ENCODE results near the gene MIEF2.
"Not testable (repeated sequence)": the region's sequence is repeated elsewhere in the genome, so short reads cannot be mapped to it uniquely, and the experiment has no call there.

The MIEF2 gene, protein sequence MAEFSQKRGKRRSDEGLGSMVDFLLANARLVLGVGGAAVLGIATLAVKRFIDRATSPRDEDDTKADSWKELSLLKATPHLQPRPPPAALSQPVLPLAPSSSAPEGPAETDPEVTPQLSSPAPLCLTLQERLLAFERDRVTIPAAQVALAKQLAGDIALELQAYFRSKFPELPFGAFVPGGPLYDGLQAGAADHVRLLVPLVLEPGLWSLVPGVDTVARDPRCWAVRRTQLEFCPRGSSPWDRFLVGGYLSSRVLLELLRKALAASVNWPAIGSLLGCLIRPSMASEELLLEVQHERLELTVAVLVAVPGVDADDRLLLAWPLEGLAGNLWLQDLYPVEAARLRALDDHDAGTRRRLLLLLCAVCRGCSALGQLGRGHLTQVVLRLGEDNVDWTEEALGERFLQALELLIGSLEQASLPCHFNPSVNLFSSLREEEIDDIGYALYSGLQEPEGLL
- total RNA-seq: 7.2 to 12.1 (median 8.4) reads per million in 4 donors

DNA sequence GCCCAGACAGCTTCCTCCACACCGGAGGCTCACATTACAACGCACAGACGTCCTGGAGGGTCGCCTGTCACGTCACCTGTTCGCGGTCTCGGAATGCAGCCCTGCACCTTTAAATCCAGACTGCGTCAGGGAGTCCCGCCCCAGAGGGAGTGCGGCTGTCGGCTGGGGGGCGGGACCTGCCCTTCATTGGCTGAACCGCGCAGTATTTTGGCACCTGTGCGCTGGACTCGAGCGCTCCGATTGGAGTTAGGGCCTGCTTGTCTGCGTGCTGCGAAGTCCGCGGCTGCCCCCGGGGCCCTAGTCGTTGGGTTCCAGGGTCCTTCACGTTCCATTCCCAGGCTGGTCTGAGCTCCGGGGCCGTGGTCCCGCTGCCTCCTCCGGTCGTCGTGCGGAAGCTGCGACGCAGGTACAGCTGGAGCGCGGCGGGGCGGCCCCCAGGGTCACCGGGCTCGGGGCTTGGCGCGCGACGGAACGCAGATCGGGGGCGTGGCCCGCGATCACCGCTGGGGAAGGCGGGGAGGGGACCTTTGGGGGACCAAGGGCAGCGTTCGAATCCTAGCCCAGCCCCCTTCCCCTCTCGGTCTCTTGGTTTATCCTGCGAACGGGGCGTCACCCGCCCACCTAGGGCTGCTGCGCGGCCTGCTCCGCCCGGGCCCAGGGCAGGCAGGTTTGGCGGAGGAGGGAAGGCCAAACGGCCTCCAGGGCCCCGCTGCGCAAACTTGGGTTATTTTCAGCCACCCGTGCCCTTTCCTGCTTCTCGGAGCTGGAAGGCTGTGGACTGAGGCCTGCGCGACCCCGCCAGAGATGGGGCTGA lies at the start of gene MIEF2:
Gene MIEF2, plus strand, starts transcription at position 331 of the 814 bp plus-strand sequence. CDS start 2,059 bp downstream, outside the sequence.
- DNase-seq: peak; percentile 85 to 94 (median 88)

DNA sequence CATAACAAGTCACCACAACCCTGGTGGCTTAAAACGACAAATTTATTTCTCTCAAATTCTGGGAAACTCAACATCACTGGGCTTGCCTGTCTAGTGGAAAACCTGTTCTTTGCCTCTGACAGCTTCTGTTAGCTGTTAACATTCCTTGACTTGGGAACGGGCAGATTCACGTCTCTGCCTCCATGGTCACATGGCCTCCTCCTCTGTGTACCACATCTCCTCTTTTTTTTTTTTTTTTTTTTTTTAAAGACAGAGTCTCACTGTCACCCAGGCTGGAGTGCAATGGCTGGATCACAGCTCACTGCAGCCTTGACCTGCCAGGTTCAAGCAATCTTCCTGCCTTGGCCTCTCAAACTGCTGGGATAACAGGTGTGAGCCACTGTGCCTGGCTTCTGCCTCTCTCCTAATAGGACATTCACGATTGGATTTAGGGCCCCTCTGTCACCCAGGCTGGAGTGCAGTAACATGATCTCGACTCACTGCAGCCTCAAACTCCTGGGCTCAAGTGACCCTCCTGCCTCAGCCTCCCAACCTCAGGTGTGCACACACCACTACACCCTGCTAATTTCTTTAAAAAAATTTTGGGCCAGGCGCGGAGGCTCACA lies 46.7 kb upstream of the MIEF2 start:
- DNase-seq: no peak

DNA sequence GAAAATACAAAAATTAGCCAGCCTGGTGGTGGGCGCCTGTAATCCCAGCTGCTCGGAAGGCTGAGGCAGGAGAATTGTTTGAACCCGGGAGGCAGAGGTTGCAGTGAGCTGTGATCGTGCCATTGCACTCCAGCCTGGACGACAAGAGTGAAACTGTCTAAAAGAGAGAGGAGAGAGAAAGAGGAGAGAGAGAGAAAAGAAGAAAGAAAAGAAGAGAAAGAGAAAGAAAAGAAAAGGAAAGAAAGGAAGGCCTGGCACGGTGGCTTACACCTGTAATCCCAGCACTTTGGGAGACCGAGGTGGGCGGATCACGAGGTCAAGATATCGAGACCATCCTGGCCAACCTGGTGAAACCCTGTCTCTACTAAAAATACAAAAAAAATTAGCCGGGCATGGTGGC lies 43.6 kb upstream of the MIEF2 start:
- DNase-seq: not testable (repeated sequence)

DNA sequence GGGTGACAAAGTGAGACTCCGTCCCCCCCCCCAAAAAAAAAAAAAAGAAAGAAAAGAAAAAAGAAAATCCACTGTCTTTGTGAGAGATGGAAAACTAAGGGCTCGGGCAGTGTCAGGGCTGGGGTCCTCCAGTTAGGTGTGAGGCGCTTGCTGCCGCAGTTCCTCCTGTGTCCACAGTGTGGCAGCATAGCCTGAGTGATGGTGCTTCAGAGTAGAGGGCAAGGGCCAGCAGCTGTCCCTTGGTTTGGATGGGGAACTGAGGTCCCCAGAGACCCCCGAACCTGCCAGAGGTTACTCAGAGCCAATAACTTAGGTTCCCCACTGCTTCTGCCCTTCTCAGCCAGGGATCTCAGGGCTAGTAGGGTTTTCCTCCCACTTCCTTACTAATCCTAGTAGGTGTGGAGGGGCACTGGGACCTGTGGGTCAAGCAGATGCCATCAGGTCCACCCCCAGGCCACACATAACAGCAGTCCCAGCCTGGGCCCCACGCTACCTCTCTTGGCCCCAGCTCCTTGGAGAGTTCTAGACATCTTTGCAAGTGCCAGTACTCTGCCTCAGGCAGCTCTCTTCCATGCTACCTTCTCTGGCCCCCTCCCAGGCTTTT lies 42.9 kb upstream of the MIEF2 start:
- DNase-seq: peak; percentile 49 to 66 (median 54)

DNA sequence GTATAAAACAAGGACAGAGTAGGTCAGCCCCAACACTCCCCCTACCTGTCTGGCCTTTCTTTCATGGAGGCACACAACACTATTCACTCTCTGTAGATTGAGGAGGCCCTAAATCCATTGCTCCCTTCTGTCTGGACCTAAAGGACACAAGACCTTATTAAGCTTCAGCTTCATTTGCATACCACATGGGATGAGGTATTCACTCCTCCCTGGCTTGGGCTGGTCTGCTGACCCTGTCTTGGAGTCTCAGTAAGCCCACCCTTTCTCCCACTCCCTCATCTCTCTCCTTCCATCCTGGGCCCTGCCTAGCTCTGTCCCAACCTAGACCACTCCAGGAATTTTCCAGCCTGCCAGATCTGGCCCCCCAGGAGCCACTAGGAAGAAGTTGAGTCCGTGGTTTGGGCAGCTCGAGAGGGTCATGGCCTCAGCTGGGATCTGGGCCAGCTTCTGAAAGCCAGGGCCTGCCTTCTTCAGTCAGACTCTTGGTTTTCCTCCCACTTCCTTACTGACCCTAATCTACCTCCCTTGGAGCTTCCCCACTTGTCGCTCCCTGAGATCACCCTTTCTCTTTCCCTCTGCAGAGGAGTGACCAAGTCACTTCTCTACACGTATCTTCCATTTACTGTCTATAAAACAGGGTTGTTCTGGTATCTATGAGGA lies 41.6 kb upstream of the MIEF2 start:
- no peak for DNase-seq

DNA sequence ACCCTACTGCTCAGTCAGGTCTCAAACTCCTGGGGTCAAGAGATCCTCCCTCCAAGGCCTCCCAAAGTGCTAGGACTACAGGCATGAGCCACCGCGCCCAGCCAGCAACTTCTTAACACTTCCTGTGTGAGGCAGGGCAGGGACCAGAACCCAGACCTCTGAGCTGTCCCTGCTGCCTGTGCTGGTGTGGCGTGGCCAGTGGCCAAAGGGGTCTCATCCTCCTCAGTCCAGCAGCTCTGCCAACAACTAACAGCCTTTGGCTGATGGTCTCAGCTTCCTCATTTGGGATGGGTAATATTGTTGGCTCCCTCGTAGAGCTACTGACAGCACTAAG lies 36.4 kb upstream of the MIEF2 start:
- DNase-seq: no peak

DNA sequence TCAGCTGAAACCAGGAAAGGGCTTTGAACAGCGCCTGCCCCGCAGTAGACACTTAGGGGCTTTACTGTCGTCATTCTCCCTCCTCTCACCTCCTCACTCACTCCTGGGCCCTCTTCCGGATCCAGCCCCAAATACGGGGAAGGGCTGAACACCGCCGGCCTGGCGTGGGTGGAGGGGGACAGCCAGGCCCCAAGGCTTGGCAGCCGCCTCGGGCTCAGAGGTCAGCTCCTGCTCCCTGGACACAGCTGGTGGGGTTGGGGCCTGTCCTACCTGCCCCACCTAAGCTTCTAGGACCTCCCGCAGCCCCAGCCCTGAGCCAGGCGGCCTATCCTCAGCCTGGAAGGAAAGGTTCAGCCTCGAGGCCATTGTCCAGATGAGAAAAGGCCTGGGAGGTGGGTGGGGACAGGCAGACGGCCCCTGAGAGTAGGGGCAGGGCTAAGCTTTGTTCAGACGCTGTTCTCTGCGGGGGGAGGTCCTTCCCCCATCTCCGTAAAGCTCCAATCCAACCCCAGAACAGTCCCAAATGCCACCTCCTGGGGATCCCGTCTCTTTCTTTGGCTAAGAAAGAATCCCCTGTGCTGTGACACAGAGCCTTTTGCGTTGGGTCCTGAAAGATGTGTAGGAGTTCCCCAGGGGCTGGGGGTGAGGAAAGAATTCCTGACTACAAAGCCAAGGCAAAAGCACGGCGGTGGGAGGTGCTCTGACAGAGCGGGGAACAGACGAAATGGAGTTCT lies 35.9 kb upstream of the MIEF2 start:
- DNase-seq: no peak

DNA sequence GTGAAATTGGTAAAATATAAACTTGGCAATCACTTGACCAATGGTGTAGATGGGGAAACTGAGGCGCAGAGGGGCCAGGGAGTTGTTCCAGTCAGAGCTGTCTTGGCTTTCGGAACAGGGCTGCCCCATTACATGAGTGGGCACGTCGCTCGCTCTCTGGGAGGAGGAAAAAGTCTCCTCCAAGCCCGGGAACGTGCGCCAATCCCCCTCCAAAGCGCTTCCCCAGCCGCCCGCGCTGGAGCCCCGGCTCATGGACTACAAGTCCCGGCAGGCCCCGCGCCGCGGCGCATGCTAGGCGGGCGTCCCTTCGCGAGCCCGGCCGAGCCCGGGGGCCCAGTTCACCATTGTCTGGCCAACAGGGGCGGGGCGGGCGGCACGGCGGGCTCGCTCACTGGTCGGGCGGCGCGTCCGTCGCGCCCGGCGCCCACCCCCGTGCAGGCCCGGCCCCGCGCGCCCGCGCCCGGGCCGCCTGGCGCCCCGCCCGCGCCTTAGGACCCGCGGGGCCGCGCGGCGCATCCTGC lies 35.3 kb upstream of the MIEF2 start, which contains the start of gene LLGL1:
Gene LLGL1, plus strand, starts transcription at position 515 of the 521 bp plus-strand sequence. CDS start 48 bp downstream, outside the sequence.
- peak; percentile 92 to 97 (median 94) for DNase-seq

DNA sequence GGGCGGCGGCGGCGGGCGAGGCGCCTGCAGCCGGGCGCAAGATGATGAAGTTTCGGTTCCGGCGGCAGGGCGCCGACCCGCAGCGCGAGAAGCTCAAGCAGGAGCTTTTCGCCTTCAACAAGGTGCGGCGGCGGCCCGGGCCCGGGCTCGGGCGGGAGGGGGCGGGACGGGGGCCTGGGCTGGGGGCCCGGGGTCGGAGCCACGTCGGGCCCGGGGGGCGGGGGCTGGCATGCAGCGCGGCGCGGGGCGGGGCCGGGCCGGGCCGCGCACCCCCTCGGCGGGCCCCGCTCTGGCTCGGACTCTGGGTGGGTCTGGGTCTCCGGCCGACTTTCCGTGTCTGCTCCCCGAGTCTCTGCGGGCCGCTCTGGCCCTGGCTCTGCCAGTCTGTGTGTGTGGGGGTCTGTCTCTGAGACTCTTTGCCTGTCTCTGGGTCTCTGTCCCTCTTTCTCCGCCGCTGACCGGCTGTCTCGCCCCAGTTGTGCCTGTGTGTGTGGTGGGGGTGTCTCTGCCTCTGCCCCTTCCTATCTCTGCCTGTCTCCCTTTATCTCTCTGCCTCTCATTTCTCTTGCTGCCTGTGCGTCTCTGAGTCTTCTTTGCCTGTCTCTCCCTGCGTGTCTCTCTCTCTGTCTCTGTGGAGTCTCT lies 34.7 kb upstream of the MIEF2 start:
- peak in 1 of 5 donors; percentile 20 for DNase-seq

DNA sequence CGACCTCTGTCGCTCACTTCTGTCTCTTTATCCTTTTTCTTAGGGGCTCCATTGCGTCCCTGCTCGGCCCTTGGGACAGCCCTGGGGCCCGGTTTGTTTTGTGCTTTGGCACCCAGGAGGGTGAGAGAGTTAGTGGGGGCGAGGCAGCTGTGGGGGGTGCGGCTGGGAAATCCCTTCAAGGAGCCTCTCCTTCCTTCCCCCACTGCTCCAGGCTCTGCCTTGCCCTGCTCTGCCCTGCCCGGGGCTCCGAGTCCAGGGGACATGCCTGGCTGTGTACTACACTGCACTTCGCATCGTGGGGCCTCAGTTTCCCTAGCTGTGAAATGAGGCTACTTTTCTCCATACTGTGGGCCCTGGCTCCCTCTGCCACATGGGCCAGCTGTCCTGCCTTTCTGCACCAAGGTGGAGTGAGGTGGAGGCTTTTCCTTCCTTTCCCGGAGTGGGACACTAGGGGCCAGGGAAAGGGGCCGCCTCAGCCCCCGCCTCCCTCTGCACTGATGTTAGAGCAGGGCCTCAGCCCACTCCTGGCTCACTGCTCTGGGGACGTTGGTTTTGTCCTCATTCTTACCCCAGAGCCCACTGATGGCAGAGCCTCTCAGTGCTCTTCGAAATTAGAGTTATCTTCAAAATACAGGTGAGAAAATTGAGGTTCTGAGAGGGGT lies 34.0 kb upstream of the MIEF2 start:
- no peak for DNase-seq

DNA sequence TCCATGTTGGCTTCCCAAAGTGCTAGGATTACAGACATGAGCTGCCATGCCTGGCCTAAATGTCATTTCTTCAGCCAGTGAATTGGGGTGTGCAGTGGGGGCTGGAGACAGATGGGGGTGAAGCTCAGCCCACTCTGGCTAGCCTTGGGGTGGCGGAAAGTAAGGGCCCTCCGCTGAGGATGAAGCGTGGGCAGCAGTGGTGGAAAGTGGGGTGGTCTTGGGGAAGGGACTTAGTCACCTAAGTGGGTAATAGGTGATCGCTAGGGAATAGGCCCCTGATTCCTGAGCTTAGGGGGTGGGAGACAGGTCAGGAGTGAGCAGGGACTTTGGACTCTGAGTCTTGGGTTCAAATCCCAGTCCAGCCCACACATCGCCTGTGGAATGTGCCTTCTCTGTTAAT lies 32.8 kb upstream of the MIEF2 start:
- no peak for DNase-seq

DNA sequence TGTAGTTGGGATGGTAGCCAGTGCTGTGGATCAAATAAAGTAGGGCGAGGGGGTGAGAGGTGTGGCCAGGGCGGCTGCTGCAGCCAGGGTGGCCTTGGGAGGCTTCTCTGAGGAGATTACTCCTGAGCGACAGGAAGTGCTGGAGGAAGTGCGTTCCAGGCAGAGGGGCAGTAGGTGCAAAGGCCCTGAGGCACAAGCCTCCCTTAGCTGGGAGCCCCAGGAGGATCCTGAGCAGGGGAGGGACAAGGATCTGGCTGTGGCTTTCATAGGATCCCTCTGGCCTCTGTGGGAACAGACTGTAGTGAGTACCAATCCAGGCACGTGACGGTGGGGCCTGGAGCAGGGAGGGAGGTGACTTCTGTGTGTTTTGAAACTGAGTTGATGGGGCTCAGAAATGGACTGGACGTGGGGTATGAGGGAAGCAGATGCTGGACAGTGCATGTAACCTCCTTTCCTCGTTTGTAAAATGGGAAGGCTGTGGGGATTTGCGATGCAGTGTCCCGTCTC lies 32.2 kb upstream of the MIEF2 start:
- no peak for DNase-seq

DNA sequence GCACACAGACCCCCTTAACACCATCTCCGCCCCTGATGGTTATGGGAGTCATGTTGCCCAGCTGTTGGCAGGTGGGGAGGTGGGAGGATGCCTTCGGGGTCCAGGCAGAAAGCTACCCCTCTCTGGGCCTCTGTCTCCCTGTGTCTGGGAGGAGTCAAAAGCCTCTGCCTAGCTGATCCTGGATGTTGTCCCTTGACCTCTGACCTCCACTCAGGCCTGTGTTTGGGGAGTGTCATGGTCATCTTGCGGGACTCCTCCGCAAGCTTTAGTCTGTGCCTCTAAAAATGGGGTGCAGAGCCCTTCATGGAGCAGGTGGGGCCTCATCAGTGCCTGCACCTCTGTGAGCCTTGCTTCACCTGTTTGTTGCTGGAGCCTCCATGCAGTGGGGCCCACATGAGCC lies 31.2 kb upstream of the MIEF2 start:
- no peak for DNase-seq

DNA sequence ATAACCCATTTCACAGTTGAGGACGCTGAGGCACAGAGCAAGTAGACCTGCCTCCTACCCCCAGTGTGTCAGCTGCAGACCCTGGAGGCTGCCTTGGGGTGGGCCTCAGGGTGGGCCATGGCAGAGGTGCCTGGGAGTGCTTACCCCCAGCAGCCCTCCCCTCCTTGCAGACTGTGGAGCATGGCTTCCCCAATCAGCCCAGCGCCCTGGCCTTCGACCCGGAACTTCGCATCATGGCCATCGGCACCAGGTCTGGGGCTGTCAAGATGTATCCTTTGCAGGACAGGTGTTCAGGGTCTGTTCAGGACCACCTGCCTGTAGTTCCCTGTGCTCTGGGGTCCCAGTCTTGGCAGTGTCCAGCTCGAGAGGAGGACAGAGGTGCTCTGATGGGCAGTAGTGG lies 30.7 kb upstream of the MIEF2 start:
- no peak for DNase-seq

DNA sequence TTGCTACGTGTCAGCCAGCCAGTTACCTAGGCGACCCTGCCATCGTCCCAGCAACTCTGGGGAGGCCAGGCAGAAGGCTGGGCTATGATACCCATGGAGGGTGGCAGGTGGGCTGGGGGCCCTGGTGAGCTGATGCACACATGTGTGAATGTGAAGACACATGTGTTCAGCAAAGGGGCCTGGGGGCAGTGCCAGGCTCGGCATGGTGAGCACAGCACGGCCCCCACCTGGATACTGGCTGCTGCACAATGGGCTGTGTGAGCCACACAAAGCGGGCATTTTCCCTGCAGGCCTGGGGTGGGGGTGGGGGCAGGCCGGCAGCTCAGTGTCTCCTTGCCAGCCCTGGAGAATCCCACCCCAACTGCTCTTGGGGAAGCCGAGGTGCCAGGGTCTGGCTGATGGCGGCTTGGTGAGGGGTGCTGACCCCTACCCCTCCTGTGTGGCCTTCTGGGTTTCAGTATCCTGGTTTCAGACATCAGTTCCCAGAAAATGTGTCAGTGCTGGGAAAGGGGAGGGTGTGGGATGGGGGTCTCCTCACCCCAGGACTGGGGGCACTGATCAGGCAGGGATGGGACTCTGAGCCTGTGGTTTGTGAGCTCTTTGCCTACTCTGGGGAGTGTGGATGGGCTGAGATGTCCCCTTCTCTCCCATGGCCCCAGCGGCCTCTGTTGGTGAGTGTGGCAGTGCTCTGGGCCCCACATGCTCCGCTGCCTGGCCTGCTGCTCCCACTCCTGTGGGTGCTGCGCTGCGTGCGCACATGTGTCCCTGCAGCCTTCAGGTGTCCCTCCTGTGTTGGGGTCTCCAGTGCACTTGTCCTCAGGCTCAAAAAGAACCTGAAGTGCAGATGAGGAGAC lies 29.9 kb upstream of the MIEF2 start:
- DNase-seq: no peak

DNA sequence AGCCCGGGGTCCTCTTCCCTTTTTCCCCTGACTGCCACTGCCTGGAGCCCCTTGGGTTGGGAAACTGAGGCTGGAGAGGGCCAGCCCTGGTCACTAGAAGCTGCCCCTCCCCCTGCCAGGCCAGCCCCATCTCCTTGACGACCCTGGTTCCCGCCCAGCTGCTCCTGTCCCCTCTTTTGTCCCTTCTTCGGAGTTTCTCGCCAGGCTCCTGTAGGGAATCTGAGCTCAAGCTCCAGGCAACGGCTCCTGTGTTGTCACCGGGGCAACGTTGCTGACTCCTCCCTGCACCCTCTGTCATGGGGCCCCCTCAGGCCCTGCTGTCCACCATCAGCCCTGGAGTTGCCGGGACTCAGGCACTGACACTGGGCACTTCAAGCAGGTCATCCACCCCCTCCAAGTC lies 29.3 kb upstream of the MIEF2 start:
- DNase-seq: no peak

DNA sequence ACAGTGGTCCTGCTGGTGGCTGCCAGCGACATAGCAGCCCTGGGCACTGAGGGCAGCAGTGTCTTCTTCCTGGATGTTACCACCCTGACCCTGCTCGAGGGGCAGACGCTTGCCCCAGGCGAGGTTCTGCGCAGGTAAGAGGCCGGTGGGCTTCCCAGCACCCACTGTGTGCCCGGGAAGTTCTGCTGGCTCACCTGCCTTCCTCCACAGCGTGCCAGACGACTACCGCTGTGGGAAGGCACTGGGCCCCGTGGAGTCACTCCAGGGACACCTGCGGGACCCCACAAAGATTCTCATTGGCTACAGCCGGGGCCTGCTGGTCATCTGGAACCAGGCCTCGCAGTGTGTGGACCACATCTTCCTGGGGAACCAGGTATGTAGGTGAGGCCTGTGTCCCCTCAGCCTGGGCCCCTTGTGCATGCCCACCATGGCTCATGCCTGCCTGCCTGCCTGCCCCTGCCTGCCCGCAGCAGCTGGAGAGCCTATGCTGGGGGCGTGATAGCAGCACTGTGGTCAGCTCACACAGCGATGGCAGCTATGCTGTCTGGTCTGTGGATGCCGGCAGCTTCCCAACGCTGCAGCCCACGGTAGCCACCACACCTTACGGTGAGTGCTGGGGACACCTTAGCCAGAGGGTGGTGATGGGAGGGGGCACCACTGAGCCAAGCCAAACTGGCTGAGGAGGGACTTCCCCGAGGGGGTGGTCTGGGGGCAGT lies 26.5 kb upstream of the MIEF2 start:
- DNase-seq: no peak

DNA sequence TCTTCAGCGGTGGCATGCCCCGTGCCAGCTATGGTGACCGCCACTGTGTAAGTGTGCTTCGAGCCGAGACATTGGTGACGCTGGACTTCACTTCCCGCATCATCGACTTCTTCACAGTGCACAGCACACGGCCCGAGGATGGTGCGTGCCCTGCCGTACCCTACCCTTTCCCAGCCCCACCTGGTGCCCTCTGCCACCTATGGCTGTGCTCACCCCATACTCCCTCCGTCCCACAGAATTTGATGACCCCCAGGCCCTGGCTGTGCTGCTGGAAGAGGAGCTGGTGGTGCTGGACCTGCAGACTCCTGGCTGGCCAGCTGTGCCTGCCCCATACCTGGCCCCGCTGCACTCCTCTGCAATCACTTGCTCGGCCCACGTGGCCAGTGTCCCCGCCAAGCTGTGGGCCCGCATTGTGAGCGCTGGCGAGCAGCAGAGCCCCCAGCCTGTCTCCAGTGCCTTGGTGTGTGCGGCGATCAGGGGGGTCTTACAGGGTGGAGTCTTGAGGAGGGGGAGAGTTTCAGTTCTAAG lies 25.5 kb upstream of the MIEF2 start:
- DNase-seq: no peak
